ENCODE results near the gene PHACTR4. TPM values are rescaled to one million over a fixed set of nuclear protein-coding genes. Genes with fewer than 3 reads are reported as not detected.

The PHACTR4 gene
- total and polyA plus RNA-seq, 4 donors = 14.2 to 40.2 (median 29.2) TPM

DNA sequence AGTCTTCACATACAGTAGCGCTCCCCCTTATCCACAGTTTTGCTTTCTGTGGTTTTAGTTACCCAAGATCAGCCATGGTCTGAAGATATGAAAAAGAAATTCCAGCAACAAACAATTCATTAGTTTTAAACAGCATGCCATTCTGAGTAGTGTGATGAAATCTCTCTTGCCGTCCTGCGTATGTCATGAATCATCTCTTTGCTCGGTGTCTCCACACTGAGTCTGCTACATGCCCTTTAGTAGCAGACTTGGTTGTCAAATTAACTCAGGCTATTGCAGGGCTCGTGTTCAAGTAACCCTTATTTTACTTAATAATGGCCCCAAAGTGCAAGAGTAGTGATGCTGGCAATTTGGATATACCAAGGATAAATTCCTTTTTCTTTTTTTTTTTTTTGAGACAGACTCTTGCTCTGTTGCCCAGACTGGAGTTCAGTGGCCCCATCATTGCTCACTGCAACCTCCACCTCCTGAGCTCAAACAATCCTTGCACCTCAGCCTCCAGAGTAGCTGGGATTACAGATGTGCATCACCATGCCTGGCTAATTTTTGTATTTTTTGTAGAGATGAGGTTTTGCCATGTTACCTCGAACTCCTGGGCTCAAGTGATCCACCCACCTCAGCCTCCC is 22.6 kb downstream of the PHACTR4 start:
- no peak overlapping the region for H3K4me3 ChIP-seq (ENCODE audit: low read depth, low read length)
- H3K36me3 ChIP-seq (ENCODE audit: control insufficient read depth, insufficient read depth, low read length) = no peaks in the 10 kb centered on the region
- no peaks in the 10 kb centered on the region for H3K4me1 ChIP-seq (ENCODE audit: control insufficient read depth, insufficient read depth, low read length)
- no peak overlapping the region for H3K27ac ChIP-seq (ENCODE audit: low read depth, low read length)
- H3K27me3 ChIP-seq (ENCODE audit: control insufficient read depth, insufficient read depth, low read length) = no peaks in the 10 kb centered on the region
- 83% methylated on average over 3 of the region's 6 CpGs for WGBS (ENCODE audit: insufficient coverage)
- no peaks in the 10 kb centered on the region for H3K9me3 ChIP-seq (ENCODE audit: control insufficient read depth, insufficient read depth, low read length)
- DNase-seq (ENCODE audit: low read depth in 4 of 6, low spot score in 6 of 6) = no peak

DNA sequence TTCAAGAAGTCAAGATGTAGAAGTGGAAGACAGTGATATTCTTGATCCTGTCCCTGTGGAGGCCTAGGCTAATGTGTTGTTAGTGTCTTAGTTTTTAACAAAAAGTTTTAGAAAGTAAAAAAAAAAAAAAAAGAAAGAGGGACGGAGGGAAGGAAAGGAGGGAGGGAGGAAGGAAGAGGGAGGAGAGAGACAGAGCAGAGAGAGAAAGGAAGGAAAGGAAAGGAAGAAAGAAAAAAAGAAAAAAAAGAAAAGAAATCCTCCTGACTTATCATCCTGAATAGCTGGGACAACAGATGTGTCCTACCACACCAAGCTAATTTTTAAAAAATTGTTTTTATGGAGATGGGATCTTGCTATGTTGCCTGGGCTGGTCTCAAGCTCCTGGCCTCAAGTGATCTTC is 24.6 kb downstream of the PHACTR4 start:
- no peak for DNase-seq (ENCODE audit: low read depth in 4 of 6, low spot score in 6 of 6)
- no peak overlapping the region for H3K4me3 ChIP-seq (ENCODE audit: low read depth, low read length)
- peaks cover 7% of the 10 kb centered on the region for H3K36me3 ChIP-seq (ENCODE audit: control insufficient read depth, insufficient read depth, low read length)
- WGBS (ENCODE audit: insufficient coverage) = no CpG with 5 or more reads among the region's 1 CpG
- H3K27me3 ChIP-seq (ENCODE audit: control insufficient read depth, insufficient read depth, low read length) = no peaks in the 10 kb centered on the region
- H3K9me3 ChIP-seq (ENCODE audit: control insufficient read depth, insufficient read depth, low read length) = no peaks in the 10 kb centered on the region
- no peak overlapping the region for H3K27ac ChIP-seq (ENCODE audit: low read depth, low read length)
- H3K4me1 ChIP-seq (ENCODE audit: control insufficient read depth, insufficient read depth, low read length) = no peaks in the 10 kb centered on the region

DNA sequence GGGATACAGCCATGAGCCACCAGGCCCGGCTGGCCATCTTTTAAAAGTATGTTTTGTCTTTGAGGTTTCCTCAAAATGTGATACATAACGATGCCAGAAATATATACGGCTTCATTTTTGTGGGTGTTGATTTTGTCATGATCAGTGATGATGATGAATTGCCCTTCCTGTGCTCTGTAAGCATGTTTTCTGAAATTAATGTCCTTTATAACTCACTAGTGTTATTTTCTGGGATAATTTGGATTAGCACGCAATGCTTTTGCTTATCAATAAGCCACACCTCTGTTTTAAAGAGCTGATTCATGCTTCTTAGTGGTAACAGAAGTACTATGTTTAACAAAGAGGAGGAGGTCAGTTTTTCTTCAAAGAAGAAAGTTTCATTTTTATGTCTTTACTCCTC is 25.6 kb downstream of the PHACTR4 start:
- no peaks in the 10 kb centered on the region for H3K4me1 ChIP-seq (ENCODE audit: control insufficient read depth, insufficient read depth, low read length)
- WGBS (ENCODE audit: insufficient coverage) = 95% methylated on average over 3 of the region's 4 CpGs
- H3K27me3 ChIP-seq (ENCODE audit: control insufficient read depth, insufficient read depth, low read length) = no peaks in the 10 kb centered on the region
- no peak overlapping the region for H3K4me3 ChIP-seq (ENCODE audit: low read depth, low read length)
- no peak for DNase-seq (ENCODE audit: low read depth in 4 of 6, low spot score in 6 of 6)
- H3K36me3 ChIP-seq (ENCODE audit: control insufficient read depth, insufficient read depth, low read length) = peaks cover 7% of the 10 kb centered on the region
- no peaks in the 10 kb centered on the region for H3K9me3 ChIP-seq (ENCODE audit: control insufficient read depth, insufficient read depth, low read length)
- no peak overlapping the region for H3K27ac ChIP-seq (ENCODE audit: low read depth, low read length)

DNA sequence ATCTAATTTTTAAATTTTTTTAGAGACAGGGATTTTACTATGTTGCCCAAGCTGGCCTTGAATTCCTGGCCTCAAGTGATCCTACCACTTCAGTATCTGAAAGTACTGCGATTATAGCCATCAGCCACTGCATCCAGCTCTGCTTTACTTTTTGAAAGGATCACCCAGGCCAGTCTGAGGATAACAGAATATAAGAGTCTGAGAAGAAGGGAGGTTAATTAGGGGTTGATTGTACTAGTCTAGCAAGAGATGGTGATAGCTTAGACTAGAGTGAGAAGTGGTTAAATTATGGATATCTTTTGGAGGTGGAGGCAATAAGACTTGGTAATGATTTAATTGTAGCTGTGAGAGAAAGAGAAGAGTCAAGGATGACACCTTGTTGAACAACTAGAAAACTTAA is 32.2 kb downstream of the PHACTR4 start:
- Histone ChIP-seq H3K36me3 (ENCODE audit: control insufficient read depth, insufficient read depth, low read length) (peaks cover 7% of the 10 kb centered on the region), H3K9me3 (ENCODE audit: control insufficient read depth, insufficient read depth, low read length) (no peaks in the 10 kb centered on the region), H3K27me3 (ENCODE audit: control insufficient read depth, insufficient read depth, low read length) (no peaks in the 10 kb centered on the region), H3K4me1 (ENCODE audit: control insufficient read depth, insufficient read depth, low read length) (no peaks in the 10 kb centered on the region), H3K4me3 (ENCODE audit: low read depth, low read length) (no peak overlapping the region), H3K27ac (ENCODE audit: low read depth, low read length) (no peak overlapping the region)
- 100% methylated on average over 1 of the region's 1 CpG for WGBS (ENCODE audit: insufficient coverage)
- no peak for DNase-seq (ENCODE audit: low read depth in 4 of 6, low spot score in 6 of 6)

DNA sequence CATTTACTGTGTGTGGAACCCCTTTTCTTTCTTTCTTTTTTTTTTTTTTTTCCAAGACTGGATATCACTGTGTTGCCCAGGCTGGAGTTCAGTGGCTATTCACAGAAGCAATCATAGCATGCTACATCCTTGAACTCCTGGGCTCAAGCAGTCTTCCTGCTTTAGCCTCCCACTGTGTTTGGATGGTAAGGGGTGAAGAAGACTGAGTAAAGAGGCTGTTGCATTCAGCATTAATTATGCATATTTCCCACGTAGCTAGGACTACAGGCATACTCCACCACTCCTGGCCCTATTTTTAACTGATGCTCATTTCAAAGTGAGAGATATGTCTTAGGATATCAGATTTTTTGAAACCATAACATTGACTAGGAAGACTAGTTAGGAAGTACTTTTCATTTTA is 39.5 kb downstream of the PHACTR4 start:
- no peak overlapping the region for H3K4me3 ChIP-seq (ENCODE audit: low read depth, low read length)
- H3K27me3 ChIP-seq (ENCODE audit: control insufficient read depth, insufficient read depth, low read length) = no peaks in the 10 kb centered on the region
- H3K4me1 ChIP-seq (ENCODE audit: control insufficient read depth, insufficient read depth, low read length) = peaks cover 3% of the 10 kb centered on the region
- WGBS (ENCODE audit: insufficient coverage) = no CpG with 5 or more reads among the region's 1 CpG
- no peak overlapping the region for H3K27ac ChIP-seq (ENCODE audit: low read depth, low read length)
- H3K36me3 ChIP-seq (ENCODE audit: control insufficient read depth, insufficient read depth, low read length) = no peaks in the 10 kb centered on the region
- no peaks in the 10 kb centered on the region for H3K9me3 ChIP-seq (ENCODE audit: control insufficient read depth, insufficient read depth, low read length)
- no peak for DNase-seq (ENCODE audit: low read depth in 4 of 6, low spot score in 6 of 6)

DNA sequence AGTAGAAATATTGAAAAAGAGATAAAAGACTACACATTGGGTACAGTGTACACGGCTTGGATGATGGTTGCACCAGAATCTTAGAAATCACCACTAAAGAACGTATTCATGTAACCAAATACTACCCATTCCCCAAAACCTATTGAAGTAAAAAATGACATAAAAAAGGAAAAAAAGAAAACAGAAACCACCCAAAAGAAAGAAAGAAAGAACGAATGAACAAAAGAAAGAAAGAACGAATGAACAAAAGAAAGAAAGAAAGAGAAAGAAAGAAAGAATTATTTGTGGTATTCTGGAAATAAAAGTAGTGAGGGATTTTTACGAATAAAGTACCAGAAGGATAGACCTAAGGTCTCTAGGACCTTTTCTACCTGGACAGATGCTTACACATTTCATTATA is 42.1 kb downstream of the PHACTR4 start:
- Histone ChIP-seq H3K9me3 (ENCODE audit: control insufficient read depth, insufficient read depth, low read length) (no peaks in the 10 kb centered on the region), H3K4me1 (ENCODE audit: control insufficient read depth, insufficient read depth, low read length) (peaks cover 7% of the 10 kb centered on the region), H3K27ac (ENCODE audit: low read depth, low read length) (no peak overlapping the region), H3K36me3 (ENCODE audit: control insufficient read depth, insufficient read depth, low read length) (no peaks in the 10 kb centered on the region), H3K27me3 (ENCODE audit: control insufficient read depth, insufficient read depth, low read length) (no peaks in the 10 kb centered on the region), H3K4me3 (ENCODE audit: low read depth, low read length) (no peak overlapping the region)
- WGBS (ENCODE audit: insufficient coverage) = 100% methylated on average over 1 of the region's 5 CpGs
- DNase-seq (ENCODE audit: low read depth in 4 of 6, low spot score in 6 of 6) = no peak

DNA sequence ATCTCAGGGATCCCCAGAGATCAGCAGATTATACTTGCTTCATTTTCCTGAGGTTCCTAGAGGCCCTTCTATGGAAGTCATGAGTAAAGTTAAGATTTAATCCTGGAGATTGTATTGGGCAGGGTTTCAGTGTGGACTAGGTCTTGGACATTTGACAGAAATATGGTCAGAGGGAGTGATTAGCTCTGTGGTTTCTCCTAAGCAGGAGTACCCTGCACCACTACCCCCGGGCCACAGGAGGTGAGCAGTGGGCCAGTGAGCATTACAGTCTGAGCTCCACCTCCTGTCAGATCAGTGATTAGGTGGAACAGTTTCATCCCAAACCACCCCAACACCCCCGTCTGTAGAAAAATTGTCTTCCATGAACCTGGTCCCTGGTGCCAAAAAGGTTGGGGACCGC is 43.2 kb downstream of the PHACTR4 start:
- H3K4me1 ChIP-seq (ENCODE audit: control insufficient read depth, insufficient read depth, low read length) = peaks cover 7% of the 10 kb centered on the region
- H3K27me3 ChIP-seq (ENCODE audit: control insufficient read depth, insufficient read depth, low read length) = no peaks in the 10 kb centered on the region
- no peaks in the 10 kb centered on the region for H3K36me3 ChIP-seq (ENCODE audit: control insufficient read depth, insufficient read depth, low read length)
- no peaks in the 10 kb centered on the region for H3K9me3 ChIP-seq (ENCODE audit: control insufficient read depth, insufficient read depth, low read length)
- no peak for DNase-seq (ENCODE audit: low read depth in 4 of 6, low spot score in 6 of 6)
- no peak overlapping the region for H3K27ac ChIP-seq (ENCODE audit: low read depth, low read length)
- no CpG with 5 or more reads among the region's 3 CpGs for WGBS (ENCODE audit: insufficient coverage)
- H3K4me3 ChIP-seq (ENCODE audit: low read depth, low read length) = no peak overlapping the region

DNA sequence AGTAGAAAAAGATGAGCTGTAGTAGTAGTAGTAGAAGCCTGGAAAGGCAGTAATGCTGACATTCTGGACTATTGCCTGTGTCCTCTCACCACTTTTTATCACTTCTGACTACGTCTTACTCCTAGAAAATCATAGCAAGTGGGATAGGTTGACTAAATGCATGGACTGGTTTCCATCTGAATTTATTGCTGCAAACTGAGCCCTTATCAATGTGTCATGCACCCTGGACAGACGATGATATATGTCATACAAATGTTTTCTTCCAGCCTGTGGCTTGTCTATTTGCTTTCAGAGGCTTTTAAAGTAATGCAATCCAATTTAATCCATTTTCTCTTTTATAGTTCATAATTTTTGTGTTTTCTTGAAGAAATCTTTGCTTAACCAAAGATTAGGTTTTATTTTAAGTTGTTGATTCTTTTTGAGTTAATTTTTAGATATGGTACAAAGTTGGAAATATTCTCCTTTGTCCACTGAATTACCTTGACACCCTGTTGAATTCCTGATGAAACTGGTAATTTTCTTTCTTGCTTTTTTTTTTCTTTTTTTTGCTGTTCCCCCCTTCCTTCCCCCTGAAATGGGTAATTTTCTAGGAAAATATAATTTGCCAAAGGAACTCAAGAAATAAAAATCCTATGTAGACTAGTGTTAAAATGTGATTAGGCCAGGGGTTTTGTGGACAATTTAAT is 47.1 kb downstream of the PHACTR4 start:
- Histone ChIP-seq H3K4me1 (ENCODE audit: control insufficient read depth, insufficient read depth, low read length) (peaks cover 3% of the 10 kb centered on the region), H3K9me3 (ENCODE audit: control insufficient read depth, insufficient read depth, low read length) (no peaks in the 10 kb centered on the region), H3K36me3 (ENCODE audit: control insufficient read depth, insufficient read depth, low read length) (no peaks in the 10 kb centered on the region), H3K27ac (ENCODE audit: low read depth, low read length) (no peak overlapping the region), H3K4me3 (ENCODE audit: low read depth, low read length) (no peak overlapping the region), H3K27me3 (ENCODE audit: control insufficient read depth, insufficient read depth, low read length) (no peaks in the 10 kb centered on the region)
- WGBS (ENCODE audit: insufficient coverage) = no CpG with 5 or more reads among the region's 2 CpGs
- no peak for DNase-seq (ENCODE audit: low read depth in 4 of 6, low spot score in 6 of 6)

DNA sequence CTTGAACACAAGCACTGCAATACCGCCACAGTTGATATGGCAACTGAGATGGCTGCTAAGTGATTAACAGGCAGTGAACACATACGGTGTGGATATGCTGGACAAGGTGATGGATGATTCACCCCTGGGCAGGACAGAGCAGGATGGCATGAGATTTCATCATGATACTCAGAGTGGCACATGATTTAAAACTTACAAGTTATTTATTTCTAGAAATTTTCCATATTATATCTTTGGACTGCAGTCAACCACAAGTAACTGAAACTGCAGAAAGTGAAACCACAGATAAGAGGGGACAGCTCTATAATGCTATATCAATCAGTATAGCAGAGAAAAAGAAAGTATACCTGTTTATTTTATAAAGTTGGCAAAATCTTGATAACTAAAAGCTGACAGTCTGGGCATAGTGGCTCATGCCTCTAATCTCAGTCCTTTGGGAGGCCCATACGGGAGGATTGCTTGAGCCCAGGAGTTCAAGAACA is 47.9 kb downstream of the PHACTR4 start:
- no peaks in the 10 kb centered on the region for H3K9me3 ChIP-seq (ENCODE audit: control insufficient read depth, insufficient read depth, low read length)
- DNase-seq (ENCODE audit: low read depth in 4 of 6, low spot score in 6 of 6) = no peak
- H3K27me3 ChIP-seq (ENCODE audit: control insufficient read depth, insufficient read depth, low read length) = no peaks in the 10 kb centered on the region
- no peak overlapping the region for H3K27ac ChIP-seq (ENCODE audit: low read depth, low read length)
- no CpG with 5 or more reads among the region's 3 CpGs for WGBS (ENCODE audit: insufficient coverage)
- no peaks in the 10 kb centered on the region for H3K36me3 ChIP-seq (ENCODE audit: control insufficient read depth, insufficient read depth, low read length)
- H3K4me1 ChIP-seq (ENCODE audit: control insufficient read depth, insufficient read depth, low read length) = peaks cover 3% of the 10 kb centered on the region
- no peak overlapping the region for H3K4me3 ChIP-seq (ENCODE audit: low read depth, low read length)

All from spinal cord (tissue), 10 donors.